ENCODE data around the gene FAM83C. TPM values are rescaled to one million over a fixed set of nuclear protein-coding genes. Genes with fewer than 3 reads are reported as not detected.

FAM83C gene
- total and polyA plus RNA-seq, 9 of the 15 experiments (the other 6 are each of a cell fraction or from before 2014, with no cell fraction given), result not detected

- TF ChIP-seq ETV1 (tag; conservative IDR thresholded peaks at IDR 0.05; ENCODE audit: low read depth), result peak; percentile 70
- TF ChIP-seq ZNF707 (CRISPR knock-in tag; conservative IDR thresholded peaks at IDR 0.05), result no peak
- TF ChIP-seq HDAC1 (IDR thresholded peaks at IDR 0.05), result peak in 1 of 2 experiments; percentile 54; a peak in 1 of 4 replicates
- no peak for TF ChIP-seq RFX1 (IDR thresholded peaks at IDR 0.05)
- TF ChIP-seq MED1 (CRISPR knock-in tag; IDR thresholded peaks at IDR 0.05; ENCODE audit: borderline replicate concordance), result no peak
- no peak for TF ChIP-seq ZBTB17 (CRISPR knock-in tag; IDR thresholded peaks at IDR 0.05)
- TF ChIP-seq GABPA (tag; conservative IDR thresholded peaks at IDR 0.05; ENCODE audit: low read depth), result peak; percentile 57; the same call in 1 of the 2 replicates
- peak; percentile 51 for TF ChIP-seq NR2C1 (IDR thresholded peaks at IDR 0.05)
- no peak for TF ChIP-seq NR2C1 (tag; IDR thresholded peaks at IDR 0.05)
- TF ChIP-seq NFATC3 (IDR thresholded peaks at IDR 0.05), result no peak
- TF ChIP-seq CTBP1 (IDR thresholded peaks at IDR 0.05; ENCODE audit: borderline replicate concordance), result 0 out of 2 replicates have a peak, but pooled peaks have one; percentile 34
- TF ChIP-seq TEAD1 (CRISPR knock-in tag; IDR thresholded peaks at IDR 0.05), result no peak
These were observed 20.1 kb upstream of the FAM83C start (continued) for GRCh38 chr20:35312318-35312717.

- WGBS (ENCODE audit: insufficient coverage, low coverage, missing lambda C conversion rate), result 53% methylated on average over 5 of the region's 5 CpGs
- H4K20me1 ChIP-seq (replicated peaks; ENCODE audit: control insufficient read depth, insufficient read depth, low read length), result no peaks in the 10 kb centered on the region
- POLR2A ChIA-PET, result interaction anchor here (1.0 kb wide), 1 partner anchor 28 kb away, joined by 3 read pairs; the partner anchor contains the start of gene EIF6
- no peaks in the 10 kb centered on the region for H3K27me3 ChIP-seq (ENCODE audit: control insufficient read depth in 2 of 2, insufficient read depth in 2 of 2, low read length in 2 of 2)
- ATAC-seq, result no peak
- H3K4me2 ChIP-seq (ENCODE audit: insufficient read depth, low read length), result no peak overlapping the region
- peaks cover 10% of the 10 kb centered on the region; the same call in 2 of the 3 replicates for H3K36me3 ChIP-seq (ENCODE audit: control insufficient read depth, insufficient read depth, low read length)
- no peaks in the 10 kb centered on the region for H3K9me3 ChIP-seq (replicated peaks; ENCODE audit: control insufficient read depth, insufficient read depth, low read depth, low read length)
- H2AFZ ChIP-seq (ENCODE audit: low read depth, low read length), result no peak overlapping the region
- FAIRE-seq, result no peak
- H3K27ac ChIP-seq (ENCODE audit: extremely low read depth, low read depth, low read length), result peak overlapping the region; percentile 22; the same call in 1 of the 3 replicates
- no peaks in the 10 kb centered on the region for H3K79me2 ChIP-seq (ENCODE audit: control insufficient read depth, insufficient read depth, low read length)
- no peaks in the 10 kb centered on the region for H3K9me1 ChIP-seq (ENCODE audit: control insufficient read depth, insufficient read depth, low read length)
- intact Hi-C loops (cut with micrococcal nuclease) (no loop called here), in situ Hi-C loops (cut with MboI) (loop anchor here (25.0 kb wide), 1 partner anchor 125 kb away; the partner anchor contains the start of gene GDF5)
- peaks cover 0 to 16% of the 10 kb centered on the region in 2 experiments; a peak in 4 of 5 replicates for H3K4me1 ChIP-seq (replicated peaks in 1 of 2; ENCODE audit: control insufficient read depth in 2 of 2, insufficient read depth in 2 of 2, low read length in 2 of 2)
- no peak for DNase-seq (ENCODE audit: extremely low read depth in 1 of 4, low spot score in 3 of 4)
- no TSS peak for BruUV-seq (replicated peaks)
- CTCF ChIA-PET (ENCODE audit: low intra/inter-chr PET ratio), result no interaction called here
- H3K4me3 ChIP-seq, result no peak overlapping the region
- peak; percentile 2; the same call in 1 of the 2 replicates for TF ChIP-seq FOSL1 (tag; conservative IDR thresholded peaks at IDR 0.05)
- 0 out of 2 replicates have a peak, but pooled peaks have one; percentile 12 for TF ChIP-seq BACH1 (tag; IDR thresholded peaks at IDR 0.05)
- TF ChIP-seq YY1 (IDR thresholded peaks at IDR 0.05; ENCODE audit: borderline replicate concordance in 1 of 3, control insufficient read depth in 1 of 3, extremely low read depth in 1 of 3, insufficient read depth in 3 of 3, insufficient read length in 1 of 3, insufficient replicate concordance in 2 of 3, low read depth in 1 of 3, low read length in 2 of 3), result no peak
- no peak for TF ChIP-seq NR3C1 (CRISPR knock-in tag; IDR thresholded peaks at IDR 0.05)
- no peak overlapping the region for H3K9ac ChIP-seq (ENCODE audit: insufficient read depth in 1 of 2, low read depth in 2 of 2, low read length in 2 of 2)
These were observed 19.6 kb upstream of the FAM83C start for GRCh38 chr20:35311822-35312221.
